SKM-1 (cell line): ENCODE results near the gene COL7A1.
"Not testable (repeated sequence)": the region's sequence is repeated elsewhere in the genome, so short reads cannot be mapped to it uniquely, and the experiment has no call there.

Experiments used
- DNase-seq: peaks from one replicate; lab custom pipeline; 2025; ENCODE audit not compliant: unreplicated experiment; lab: John Stamatoyannopoulos, UW

The COL7A1 gene

GRCh38 chr3:48548126-48548525, 47.0 kb downstream of the COL7A1 start:
- no peak for DNase-seq

GRCh38 chr3:48546203-48546829, 48.8 kb downstream of the COL7A1 start:
- no peak for DNase-seq

GRCh38 chr3:48544141-48544540, 51.0 kb downstream of the COL7A1 start:
- DNase-seq = no peak

GRCh38 chr3:48543271-48543866, 51.8 kb downstream of the COL7A1 start:
- no peak for DNase-seq

GRCh38 chr3:48538451-48538850, 56.7 kb downstream of the COL7A1 start:
- DNase-seq = no peak

- no peak for DNase-seq
These were observed 58.3 kb downstream of the COL7A1 start for GRCh38 chr3:48536785-48537184.

GRCh38 chr3:48536116-48536515, 59.0 kb downstream of the COL7A1 start:
- DNase-seq = no peak

- no peak for DNase-seq
These were observed 59.6 kb downstream of the COL7A1 start for GRCh38 chr3:48535578-48535977.

GRCh38 chr3:48532977-48533337, 62.2 kb downstream of the COL7A1 start:
- DNase-seq = no peak

- DNase-seq = no peak
These were observed 62.7 kb downstream of the COL7A1 start for GRCh38 chr3:48532271-48532976.

- DNase-seq = not testable (repeated sequence)
These were observed 64.4 kb downstream of the COL7A1 start for GRCh38 chr3:48530701-48531100.

GRCh38 chr3:48528754-48529153, 66.4 kb downstream of the COL7A1 start:
- DNase-seq = peak; percentile 57

- peak; percentile 17 for DNase-seq
These were observed 67.1 kb downstream of the COL7A1 start for GRCh38 chr3:48528048-48528447.

- DNase-seq = no peak
These were observed 70.2 kb downstream of the COL7A1 start for GRCh38 chr3:48524970-48525369.

GRCh38 chr3:48521635-48522034, 73.5 kb downstream of the COL7A1 start:
- DNase-seq = no peak

GRCh38 chr3:48519277-48519643, 75.9 kb downstream of the COL7A1 start:
- no peak for DNase-seq

- DNase-seq = no peak
These were observed 76.4 kb downstream of the COL7A1 start for GRCh38 chr3:48518638-48519276.

- no peak for DNase-seq
These were observed 77.1 kb downstream of the COL7A1 start for GRCh38 chr3:48518069-48518468.

- DNase-seq = no peak
These were observed 78.6 kb downstream of the COL7A1 start for GRCh38 chr3:48516571-48516970.

- no peak for DNase-seq
These were observed 80.5 kb downstream of the COL7A1 start for GRCh38 chr3:48514431-48515227.
